ENCODE measurements around the gene ACTN1.
A peak's percentile ranks its signal among the peaks of the same experiment; 100 is the strongest.

ACTN1 gene

GRCh38 chr14:69014829-69015259, 35.7 kb upstream of the ACTN1 start:
- Mint-ChIP-seq H3K4me1 (peaks cover 19% of the 10 kb centered on the region), H3K9me3 (no peaks in the 10 kb centered on the region), H3K27me3 (ENCODE audit: low read depth, poor library complexity) (peaks cover 6% of the 10 kb centered on the region), H3K4me3 (no peak overlapping the region), H3K36me3 (ENCODE audit: low read depth) (no peaks in the 10 kb centered on the region), H3K27ac (no peak overlapping the region)
- DNase-seq: no peak
- TF ChIP-seq CTCF (IDR thresholded peaks at IDR 0.05): no peak

- DNase-seq: peak; percentile 31
These were observed 35.1 kb upstream of the ACTN1 start for GRCh38 chr14:69013943-69014782.

GRCh38 chr14:69012256-69012953, 33.3 kb upstream of the ACTN1 start:
- Mint-ChIP-seq H3K36me3 (ENCODE audit: low read depth) (no peaks in the 10 kb centered on the region), H3K27me3 (ENCODE audit: low read depth, poor library complexity) (peaks cover 6% of the 10 kb centered on the region), H3K27ac (peak overlapping the region; percentile 58), H3K9me3 (no peaks in the 10 kb centered on the region), H3K4me1 (peaks cover 24% of the 10 kb centered on the region), H3K4me3 (no peak overlapping the region)
- no peak for DNase-seq
- no peak for TF ChIP-seq CTCF (IDR thresholded peaks at IDR 0.05)

More at GRCh38 chr14:69013943-69014782, 35.1 kb upstream of the ACTN1 start:
- Mint-ChIP-seq H3K36me3 (ENCODE audit: low read depth) (no peaks in the 10 kb centered on the region), H3K27me3 (ENCODE audit: low read depth, poor library complexity) (peaks cover 6% of the 10 kb centered on the region), H3K27ac (no peak overlapping the region), H3K4me1 (peaks cover 23% of the 10 kb centered on the region), H3K4me3 (no peak overlapping the region), H3K9me3 (no peaks in the 10 kb centered on the region)
- TF ChIP-seq CTCF (IDR thresholded peaks at IDR 0.05): no peak

GRCh38 chr14:69010648-69011047, 31.5 kb upstream of the ACTN1 start:
- Mint-ChIP-seq H3K36me3 (ENCODE audit: low read depth) (no peaks in the 10 kb centered on the region), H3K4me1 (peaks cover 27% of the 10 kb centered on the region), H3K27ac (no peak overlapping the region), H3K27me3 (ENCODE audit: low read depth, poor library complexity) (peaks cover 6% of the 10 kb centered on the region), H3K9me3 (no peaks in the 10 kb centered on the region), H3K4me3 (no peak overlapping the region)
- TF ChIP-seq CTCF (IDR thresholded peaks at IDR 0.05): no peak
- no peak for DNase-seq

GRCh38 chr14:69008421-69008884, 29.4 kb upstream of the ACTN1 start:
- DNase-seq: no peak
- Mint-ChIP-seq H3K36me3 (ENCODE audit: low read depth) (no peaks in the 10 kb centered on the region), H3K27ac (peak overlapping the region; percentile 51), H3K9me3 (no peaks in the 10 kb centered on the region), H3K27me3 (ENCODE audit: low read depth, poor library complexity) (peaks cover 8% of the 10 kb centered on the region), H3K4me3 (no peak overlapping the region), H3K4me1 (peaks cover 22% of the 10 kb centered on the region)
- no peak for TF ChIP-seq CTCF (IDR thresholded peaks at IDR 0.05)

Data from nephron progenitor cell (in vitro differentiated cells).